GM23338 (cell line): ENCODE results near the gene SCCPDH.

Source experiments
- CREB1 ChIP-seq: fragments of 250-450 bp; sonication (Bioruptor Pico); IDR thresholded peaks from 2 replicates; pipeline ENCODE4 v1.5.0; 2020; ENCODE audit warnings: low read depth, mild to moderate bottlenecking, moderate library complexity
- CTCF ChIP-seq, 2 experiments: fragments of 200-600 bp in 1 of 2; sonication (generic) in 1 of 2; conservative IDR thresholded peaks; 2 replicates each; pipeline versions ENCODE4 v1.5.1 to v1.6.1; 2016 to 2017; ENCODE audit warnings: antibody characterized with exemption in 2 of 2, low read depth in 2 of 2, mild to moderate bottlenecking in 2 of 2, moderate library complexity in 1 of 2
- ETS1 ChIP-seq: IDR thresholded peaks from 2 replicates; pipeline ENCODE4 v1.6.1; 2016; ENCODE audit warnings: antibody characterized with exemption
- EZH2 ChIP-seq: fragments of 200-600 bp; sonication (generic); IDR thresholded peaks from one replicate; pipeline ENCODE4 v1.8.0; 2017; ENCODE audit warnings: antibody characterized with exemption, mild to moderate bottlenecking, low read depth; ENCODE audit not compliant: unreplicated experiment
- EZH2phosphoT487 ChIP-seq: fragments of 200-600 bp; sonication (generic); IDR thresholded peaks from one replicate; pipeline ENCODE4 v1.8.1; 2018; ENCODE audit warnings: antibody characterized with exemption; ENCODE audit not compliant: unreplicated experiment
- JUNB ChIP-seq: IDR thresholded peaks from one replicate; pipeline ENCODE4 v1.6.1; 2016; ENCODE audit warnings: antibody characterized with exemption; ENCODE audit not compliant: unreplicated experiment
- NANOG ChIP-seq: IDR thresholded peaks from 2 replicates; pipeline ENCODE4 v1.6.1; 2016; ENCODE audit warnings: antibody characterized with exemption, borderline replicate concordance
- POLR2AphosphoS5 ChIP-seq: IDR thresholded peaks from 2 replicates; pipeline ENCODE4 v1.6.1; 2016; ENCODE audit warnings: antibody characterized with exemption, low read depth
- REST ChIP-seq: IDR thresholded peaks from one replicate; pipeline ENCODE4 v1.6.1; 2018; ENCODE audit warnings: antibody characterized with exemption; ENCODE audit not compliant: unreplicated experiment
- ZNF114 ChIP-seq: fragments of 250-450 bp; sonication (Bioruptor Pico); IDR thresholded peaks from 2 replicates; pipeline ENCODE4 v1.5.0; 2020; ENCODE audit warnings: mild to moderate bottlenecking, moderate library complexity
- ZNF462 ChIP-seq: fragments of 250-450 bp; sonication (Bioruptor Pico); IDR thresholded peaks from 2 replicates; pipeline ENCODE4 v1.5.0; 2020; ENCODE audit warnings: mild to moderate bottlenecking, moderate library complexity

GRCh38 chr1:246814890-246815289, 90.7 kb downstream of the SCCPDH start:
- no peak for TF ChIP-seq CTCF (conservative IDR thresholded peaks at IDR 0.05; ENCODE audit: low read depth in 2 of 2)
- no peak for TF ChIP-seq ETS1
- no peak for TF ChIP-seq ZNF462 (CRISPR knock-in tag)
- no peak for TF ChIP-seq JUNB
- TF ChIP-seq EZH2 = no peak
- TF ChIP-seq REST = no peak
- TF ChIP-seq POLR2AphosphoS5 = no peak
- no peak for TF ChIP-seq NANOG
- TF ChIP-seq ZNF114 (CRISPR knock-in tag) = no peak
- TF ChIP-seq EZH2phosphoT487 = no peak
- TF ChIP-seq CREB1 = no peak
